Thymus (tissue), 11 donors: ENCODE measurements around the gene HSPBAP1. TPM values are rescaled to one million over a fixed set of nuclear protein-coding genes. Genes with fewer than 3 reads are reported as not detected.
"Not testable (repeated sequence)": the region's sequence is repeated elsewhere in the genome, so short reads cannot be mapped to it uniquely, and the experiment has no call there.

Experiments
- DNase-seq, 9 donors: peaks; one replicate each; pipeline ENCODE4 v3.0.0-alpha.2; 2013; ENCODE audit warnings: low spot score in 9 of 9, low read depth in 6 of 9, missing footprints in 1 of 9
- H3K27ac ChIP-seq, 2 donors: one replicate each; pipeline ENCODE4 v1.5.1; 2013; ENCODE audit warnings: control low read depth in 1 of 2, low read depth in 1 of 2, low read length in 1 of 2, mild to moderate bottlenecking in 1 of 2, moderate library complexity in 1 of 2
- H3K27me3 ChIP-seq, 2 donors: one replicate each; pipeline ENCODE4 v1.5.1; 2013; ENCODE audit warnings: low read length in 1 of 2; ENCODE audit not compliant: control insufficient read depth in 2 of 2, insufficient read depth in 1 of 2
- H3K36me3 ChIP-seq, 2 donors: one replicate each; pipeline ENCODE4 v1.5.1; 2013; ENCODE audit warnings: low read length in 1 of 2, mild to moderate bottlenecking in 1 of 2, moderate library complexity in 1 of 2; ENCODE audit not compliant: control insufficient read depth in 2 of 2, insufficient read depth in 2 of 2
- H3K4me1 ChIP-seq, 2 donors: one replicate each; pipeline ENCODE4 v1.5.1; 2013; ENCODE audit warnings: low read length in 2 of 2; ENCODE audit not compliant: control insufficient read depth in 2 of 2, insufficient read depth in 2 of 2
- H3K4me3 ChIP-seq, 2 donors: one replicate each; pipeline ENCODE4 v1.5.1; 2013; ENCODE audit warnings: low read length in 2 of 2, control low read depth in 1 of 2, mild to moderate bottlenecking in 1 of 2
- H3K9me3 ChIP-seq, 2 donors: one replicate each; pipeline ENCODE4 v1.5.1; 2013; ENCODE audit warnings: low read length in 1 of 2, mild to moderate bottlenecking in 1 of 2; ENCODE audit not compliant: control insufficient read depth in 2 of 2, insufficient read depth in 1 of 2
- WGBS: extraction: QIAGEN DNeasy Blood & Tissue Kit; methylation state at CpG from one replicate; pipeline ENCODE4 v1.1.7; 2013; 5-methylcytosine and 5-hydroxymethylcytosine counted together
- polyA plus RNA-seq: library from polyadenylated mRNA; stranded (reverse); fragments of 200-250 nt; gene quantifications from one replicate; pipeline ENCODE4 v1.2.3, GENCODE V29; 2013
- total RNA-seq: library from RNA; stranded (reverse); fragments of 120-200 nt; gene quantifications from one replicate; pipeline ENCODE4 v1.2.4, GENCODE V29; 2013
- donor health status: healthy.

The HSPBAP1 gene
- total and polyA plus RNA-seq, 2 donors, result 13.0 to 37.7 TPM

- Histone ChIP-seq H3K27me3 (no peaks in the 10 kb centered on the region), H3K4me3 (no peak overlapping the region), H3K27ac (no peak overlapping the region), H3K9me3 (no peaks in the 10 kb centered on the region), H3K4me1 (no peaks in the 10 kb centered on the region), H3K36me3 (peaks cover 16% of the 10 kb centered on the region in 2 donors)
- WGBS, result 97% methylated on average over 2 of the region's 2 CpGs
- DNase-seq, result no peak
Measured at GRCh38 chr3:122755491-122755890, 38.1 kb downstream of the HSPBAP1 start.

- no peaks in the 10 kb centered on the region for H3K27me3 ChIP-seq
- H3K9me3 ChIP-seq, result no peaks in the 10 kb centered on the region
- WGBS, result 90% methylated on average over 5 of the region's 5 CpGs
- no peak overlapping the region for H3K27ac ChIP-seq
- DNase-seq, result peak; percentile 4 to 69 (median 21)
- no peak overlapping the region for H3K4me3 ChIP-seq
- H3K36me3 ChIP-seq, result peaks cover 15 to 16% of the 10 kb centered on the region in 2 donors
- no peaks in the 10 kb centered on the region for H3K4me1 ChIP-seq
Measured at GRCh38 chr3:122754929-122755328, 38.7 kb downstream of the HSPBAP1 start.

- 99% methylated on average over 1 of the region's 1 CpG for WGBS
- DNase-seq, result no peak
- Histone ChIP-seq H3K27me3 (no peaks in the 10 kb centered on the region), H3K9me3 (no peaks in the 10 kb centered on the region), H3K4me3 (no peak overlapping the region), H3K27ac (no peak overlapping the region), H3K4me1 (no peaks in the 10 kb centered on the region), H3K36me3 (peaks cover 6 to 8% of the 10 kb centered on the region in 2 donors)
Measured at GRCh38 chr3:122748347-122748746, 45.3 kb downstream of the HSPBAP1 start.

GRCh38 chr3:122747295-122747694 lies 46.3 kb downstream of the HSPBAP1 start:
- peaks cover 6 to 12% of the 10 kb centered on the region in 2 donors for H3K36me3 ChIP-seq
- H3K9me3 ChIP-seq, DNase-seq, H3K27ac ChIP-seq, H3K27me3 ChIP-seq, H3K4me3 ChIP-seq, H3K4me1 ChIP-seq: not testable (repeated sequence)
- WGBS, result 96% methylated on average over 26 of the region's 35 CpGs

- H3K36me3 ChIP-seq, result peaks cover 1 to 10% of the 10 kb centered on the region in 2 donors
- no peaks in the 10 kb centered on the region for H3K27me3 ChIP-seq
- no peak overlapping the region for H3K27ac ChIP-seq
- over 99% methylated on average over 4 of the region's 4 CpGs for WGBS
- H3K4me1 ChIP-seq, result no peaks in the 10 kb centered on the region
- DNase-seq, result no peak
- H3K4me3 ChIP-seq, result no peak overlapping the region
- no peaks in the 10 kb centered on the region for H3K9me3 ChIP-seq
Measured at GRCh38 chr3:122745369-122746021, 48.1 kb downstream of the HSPBAP1 start.

- H3K4me1 ChIP-seq, result no peaks in the 10 kb centered on the region
- WGBS, result 98% methylated on average over 4 of the region's 4 CpGs
- no peaks in the 10 kb centered on the region for H3K9me3 ChIP-seq
- no peak overlapping the region for H3K27ac ChIP-seq
- peaks cover 8 to 25% of the 10 kb centered on the region in 2 donors for H3K36me3 ChIP-seq
- no peak overlapping the region for H3K4me3 ChIP-seq
- DNase-seq, result no peak
- H3K27me3 ChIP-seq, result no peaks in the 10 kb centered on the region
Measured at GRCh38 chr3:122743581-122744120, 50.0 kb downstream of the HSPBAP1 start.

- H3K36me3 ChIP-seq, result peaks cover 8 to 25% of the 10 kb centered on the region in 2 donors
- no peak for DNase-seq
Measured at GRCh38 chr3:122742234-122742633, 51.4 kb downstream of the HSPBAP1 start.

GRCh38 chr3:122739172-122739571 lies 54.5 kb downstream of the HSPBAP1 start:
- no peak overlapping the region for H3K4me3 ChIP-seq
- no peak for DNase-seq
- WGBS, result 83% methylated on average over 3 of the region's 3 CpGs
- H3K9me3 ChIP-seq, result no peaks in the 10 kb centered on the region
- peaks cover 8 to 25% of the 10 kb centered on the region in 2 donors for H3K36me3 ChIP-seq
- no peak overlapping the region for H3K27ac ChIP-seq
- H3K27me3 ChIP-seq, result no peaks in the 10 kb centered on the region
- H3K4me1 ChIP-seq, result no peaks in the 10 kb centered on the region

More at GRCh38 chr3:122742234-122742633, 51.4 kb downstream of the HSPBAP1 start:
- Histone ChIP-seq H3K27ac (no peak overlapping the region), H3K27me3 (no peaks in the 10 kb centered on the region), H3K4me1 (no peaks in the 10 kb centered on the region), H3K4me3 (no peak overlapping the region), H3K9me3 (no peaks in the 10 kb centered on the region)

- not testable (repeated sequence) for H3K27ac ChIP-seq, H3K27me3 ChIP-seq, DNase-seq, H3K4me1 ChIP-seq, H3K9me3 ChIP-seq, H3K4me3 ChIP-seq
- peaks cover 10 to 14% of the 10 kb centered on the region in 2 donors for H3K36me3 ChIP-seq
- 97% methylated on average over 22 of the region's 22 CpGs for WGBS
Measured at GRCh38 chr3:122732682-122733525, 60.7 kb downstream of the HSPBAP1 start.
